ENCODE results near the gene HOXB4. TPM values are rescaled to one million over a fixed set of nuclear protein-coding genes. Genes with fewer than 3 reads are reported as not detected.
A peak's percentile ranks its signal among the peaks of the same experiment; 100 is the strongest.

Gene HOXB4
- total RNA-seq, 1 donor from 2014 or later = 6.5 TPM

DNA sequence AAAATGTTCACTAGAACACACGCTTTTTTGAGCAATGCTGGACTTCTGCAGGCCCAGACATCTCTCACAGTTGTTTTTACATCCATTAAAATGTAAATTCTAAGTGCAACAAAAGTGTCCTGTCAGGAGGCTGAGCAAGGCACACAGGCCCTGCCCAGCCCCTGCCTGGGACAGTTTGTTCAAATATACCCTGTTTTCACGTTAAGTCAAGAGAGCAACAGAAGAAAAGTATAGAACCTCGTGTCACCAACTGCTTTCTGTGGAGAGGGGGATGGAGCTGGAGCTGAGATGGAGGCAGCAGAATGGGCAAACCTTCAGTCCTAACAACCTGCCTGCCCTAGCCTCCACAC lies 28.9 kb downstream of the HOXB4 start:
- TF ChIP-seq CTCF (IDR thresholded peaks at IDR 0.05; ENCODE audit: unreplicated experiment) = no peak

GRCh38 chr17:48548523-48549280 lies 29.4 kb downstream of the HOXB4 start:
- Mint-ChIP-seq H3K36me3 (ENCODE audit: low read depth, unreplicated experiment) (peaks cover 23% of the 10 kb centered on the region), H3K9me3 (ENCODE audit: unreplicated experiment) (no peaks in the 10 kb centered on the region), H3K4me1 (ENCODE audit: unreplicated experiment) (peaks cover 54% of the 10 kb centered on the region), H3K27me3 (ENCODE audit: unreplicated experiment) (peaks cover 24% of the 10 kb centered on the region), H3K27ac (ENCODE audit: unreplicated experiment) (no peak overlapping the region), H3K4me3 (ENCODE audit: unreplicated experiment) (no peak overlapping the region)
- no peak for TF ChIP-seq CTCF (IDR thresholded peaks at IDR 0.05; ENCODE audit: unreplicated experiment)
- DNase-seq (ENCODE audit: low spot score) = no peak

More for the DNA sequence above, 28.9 kb downstream of the HOXB4 start:
- Mint-ChIP-seq H3K4me3 (ENCODE audit: unreplicated experiment) (peak overlapping the region; percentile 62), H3K4me1 (ENCODE audit: unreplicated experiment) (peaks cover 53% of the 10 kb centered on the region), H3K9me3 (ENCODE audit: unreplicated experiment) (no peaks in the 10 kb centered on the region), H3K36me3 (ENCODE audit: low read depth, unreplicated experiment) (peaks cover 21% of the 10 kb centered on the region), H3K27me3 (ENCODE audit: unreplicated experiment) (peaks cover 26% of the 10 kb centered on the region), H3K27ac (ENCODE audit: unreplicated experiment) (no peak overlapping the region)
- DNase-seq (ENCODE audit: low spot score) = no peak

DNA sequence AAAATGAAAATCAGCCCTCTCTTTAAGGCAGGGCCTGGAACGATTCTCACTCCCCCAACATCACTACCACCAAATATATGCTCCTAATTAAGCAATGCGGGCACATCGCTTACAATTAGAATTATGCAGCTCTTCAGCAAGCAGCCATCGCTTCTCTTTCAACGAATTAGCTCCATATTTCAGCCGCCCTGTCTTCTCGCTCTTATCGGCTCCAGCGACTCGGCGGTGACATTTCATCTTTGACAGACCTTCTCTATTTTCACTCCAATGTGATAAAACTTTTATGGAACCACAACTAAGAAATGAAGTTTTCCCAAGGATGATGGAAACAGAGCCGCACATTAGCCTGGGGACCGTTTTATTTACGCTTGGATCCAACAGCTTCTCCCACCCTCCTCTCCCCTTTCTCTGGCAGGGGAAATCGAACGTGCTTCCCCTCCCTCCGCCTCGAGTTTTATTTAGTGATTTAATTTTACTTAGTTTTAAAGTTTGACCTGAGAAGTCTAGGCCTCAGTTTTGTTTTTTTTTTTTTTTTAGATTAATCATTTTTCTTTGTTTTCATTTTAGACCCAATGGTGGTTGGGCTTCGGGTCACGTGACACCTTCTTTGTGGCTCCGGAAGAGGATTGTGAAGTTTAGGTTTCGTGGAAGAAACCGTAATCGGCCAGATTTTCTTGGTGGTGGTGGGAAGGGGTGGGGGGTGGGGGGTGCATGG lies 30.2 kb downstream of the HOXB4 start:
- no peak for TF ChIP-seq CTCF (IDR thresholded peaks at IDR 0.05; ENCODE audit: unreplicated experiment)
- Mint-ChIP-seq H3K4me1 (ENCODE audit: unreplicated experiment) (peaks cover 49% of the 10 kb centered on the region), H3K4me3 (ENCODE audit: unreplicated experiment) (peak overlapping the region; percentile 71), H3K27me3 (ENCODE audit: unreplicated experiment) (peaks cover 23% of the 10 kb centered on the region), H3K9me3 (ENCODE audit: unreplicated experiment) (no peaks in the 10 kb centered on the region), H3K36me3 (ENCODE audit: low read depth, unreplicated experiment) (peaks cover 21% of the 10 kb centered on the region), H3K27ac (ENCODE audit: unreplicated experiment) (peak overlapping the region; percentile 74)
- no peak for DNase-seq (ENCODE audit: low spot score)

- H3K27ac Mint-ChIP-seq (ENCODE audit: unreplicated experiment) = peak overlapping the region; percentile 74
- peaks cover 21% of the 10 kb centered on the region for H3K36me3 Mint-ChIP-seq (ENCODE audit: low read depth, unreplicated experiment)
- H3K4me3 Mint-ChIP-seq (ENCODE audit: unreplicated experiment) = peak overlapping the region; percentile 71
- TF ChIP-seq CTCF (IDR thresholded peaks at IDR 0.05; ENCODE audit: unreplicated experiment) = no peak
- peaks cover 26% of the 10 kb centered on the region for H3K27me3 Mint-ChIP-seq (ENCODE audit: unreplicated experiment)
- no peaks in the 10 kb centered on the region for H3K9me3 Mint-ChIP-seq (ENCODE audit: unreplicated experiment)
- no peak for DNase-seq (ENCODE audit: low spot score)
- peaks cover 51% of the 10 kb centered on the region for H3K4me1 Mint-ChIP-seq (ENCODE audit: unreplicated experiment)
These were observed 31.0 kb downstream of the HOXB4 start for GRCh38 chr17:48546924-48547807.

Measured in endothelial cell (in vitro differentiated cells).